HUES6 (cell line): ENCODE data around the gene GCSAM.
A peak's percentile ranks its signal among the peaks of the same experiment; 100 is the strongest.

ENCODE experiments used
- H3K27ac ChIP-seq: 2 replicates; pipeline ENCODE4 v1.7.0; 2013; ENCODE audit warnings: low read depth, mild to moderate bottlenecking, low read length, inconsistent platforms
- H3K27me3 ChIP-seq: 2 replicates; pipeline ENCODE4 v1.6.1; 2013; ENCODE audit warnings: low read length; ENCODE audit not compliant: control insufficient read depth, insufficient read depth
- H3K36me3 ChIP-seq: 2 replicates; pipeline ENCODE4 v1.6.1; 2013; ENCODE audit warnings: low read length; ENCODE audit not compliant: control insufficient read depth, insufficient read depth
- H3K4me1 ChIP-seq: 2 replicates; pipeline ENCODE4 v1.6.1; 2013; ENCODE audit warnings: low read length; ENCODE audit not compliant: control insufficient read depth, insufficient read depth
- H3K4me3 ChIP-seq: 2 replicates; pipeline ENCODE4 v1.5.1; 2013; ENCODE audit warnings: low read depth, low read length
- H3K9ac ChIP-seq: one replicate; pipeline ENCODE4 v1.6.1; 2013; ENCODE audit warnings: mild to moderate bottlenecking, low read length
- H3K9me3 ChIP-seq: 2 replicates; pipeline ENCODE4 v1.6.1; 2013; ENCODE audit warnings: low read depth, low read length; ENCODE audit not compliant: control insufficient read depth, insufficient read depth

The GCSAM gene

DNA sequence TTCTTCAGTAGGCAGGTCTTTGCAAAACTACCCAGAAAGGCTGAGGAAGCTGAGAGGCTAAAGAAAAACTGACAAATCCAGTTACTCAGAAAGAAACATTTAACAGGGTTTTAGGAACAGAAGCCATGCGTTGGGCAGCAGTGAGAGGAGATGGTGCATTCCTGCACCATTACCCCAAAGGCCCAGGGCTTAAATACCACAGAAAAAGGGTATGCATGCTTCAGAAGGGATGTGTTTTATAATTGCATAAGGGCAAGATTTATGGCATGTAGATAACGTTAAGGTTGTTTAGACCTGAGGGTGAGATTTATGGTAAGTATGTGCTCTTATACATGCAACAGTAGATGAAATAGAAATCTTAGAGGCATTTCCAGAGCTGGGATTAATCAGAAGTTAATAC is 36.9 kb downstream of the GCSAM start:
- Histone ChIP-seq H3K4me3 (no peak overlapping the region), H3K27ac (peak overlapping the region; percentile 13; the same call in 1 of the 2 replicates), H3K9me3 (no peaks in the 10 kb centered on the region), H3K9ac (no peak overlapping the region), H3K4me1 (peaks cover 21% of the 10 kb centered on the region), H3K36me3 (0 out of 2 replicates have a peak, but pooled peaks cover 5% of the 10 kb centered on the region), H3K27me3 (no peaks in the 10 kb centered on the region)

GRCh38 chr3:112095731-112096130 is 37.3 kb downstream of the GCSAM start:
- Histone ChIP-seq H3K27me3 (no peaks in the 10 kb centered on the region), H3K27ac (peak overlapping the region; percentile 13; the same call in 1 of the 2 replicates), H3K4me1 (peaks cover 21% of the 10 kb centered on the region), H3K4me3 (no peak overlapping the region), H3K36me3 (0 out of 2 replicates have a peak, but pooled peaks cover 5% of the 10 kb centered on the region), H3K9me3 (no peaks in the 10 kb centered on the region), H3K9ac (no peak overlapping the region)

DNA sequence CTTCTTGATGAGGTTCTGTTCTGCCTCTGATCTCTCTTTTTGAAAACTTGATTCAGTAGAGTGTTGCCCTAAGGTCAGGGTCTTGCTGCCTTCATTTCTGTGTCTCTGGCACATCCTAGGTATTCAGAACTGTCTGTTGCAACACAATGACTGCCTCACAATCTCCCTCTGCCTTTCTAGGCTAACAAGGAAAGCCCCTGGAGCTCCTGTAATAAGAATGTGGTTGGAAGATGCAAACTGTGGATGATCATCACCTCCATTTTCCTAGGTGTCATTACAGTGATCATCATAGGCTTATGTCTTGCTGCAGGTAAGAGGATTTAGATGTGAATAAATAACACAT is 39.9 kb downstream of the GCSAM start:
- peak overlapping the region; percentile 5; the same call in 1 of the 2 replicates for H3K27ac ChIP-seq

DNA sequence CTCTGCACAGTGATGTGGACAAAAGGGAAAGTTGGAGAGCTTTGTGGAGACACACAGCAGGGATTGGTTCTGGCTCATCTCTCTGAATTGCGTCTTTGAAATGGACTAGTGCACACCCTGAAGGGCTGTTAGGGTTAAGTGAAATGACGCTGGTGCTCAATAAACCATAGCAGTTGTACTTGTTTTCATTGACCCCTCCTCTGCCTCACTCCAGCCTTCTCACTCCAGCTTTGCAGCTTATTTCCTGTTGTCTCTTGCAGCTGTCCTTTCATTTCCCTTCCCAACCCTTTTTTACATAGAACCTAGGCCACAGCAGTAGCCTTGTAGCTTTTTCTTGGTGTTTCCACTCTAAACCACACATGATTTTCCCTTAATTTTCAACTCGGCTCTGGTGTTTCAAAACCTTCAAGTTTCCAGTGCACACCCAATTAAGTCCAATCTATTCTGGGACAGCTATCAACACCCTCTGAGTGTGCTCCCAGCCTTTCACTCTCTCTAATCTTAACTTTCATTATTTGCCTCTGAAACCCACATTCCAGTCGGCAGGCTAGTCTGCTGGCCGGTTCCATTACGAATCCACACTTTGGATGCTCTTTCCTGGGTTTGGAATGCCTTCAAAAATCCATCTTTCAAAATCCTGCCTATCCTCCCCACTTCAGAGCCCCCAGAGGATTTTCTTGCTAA is 40.4 kb downstream of the GCSAM start:
- no peak overlapping the region; the same call in 1 of the 2 replicates for H3K4me3 ChIP-seq
- H3K9me3 ChIP-seq, result no peaks in the 10 kb centered on the region
- peak overlapping the region; percentile 8 for H3K9ac ChIP-seq
- peaks cover 32% of the 10 kb centered on the region for H3K4me1 ChIP-seq
- H3K27me3 ChIP-seq, result no peaks in the 10 kb centered on the region
- 0 out of 2 replicates have a peak, but pooled peaks cover 5% of the 10 kb centered on the region for H3K36me3 ChIP-seq
- H3K27ac ChIP-seq, result peak overlapping the region; percentile 5; the same call in 1 of the 2 replicates

More for the DNA sequence above, 39.9 kb downstream of the GCSAM start:
- peak overlapping the region; percentile 8 for H3K9ac ChIP-seq
- H3K27me3 ChIP-seq, result no peaks in the 10 kb centered on the region
- H3K9me3 ChIP-seq, result no peaks in the 10 kb centered on the region
- H3K36me3 ChIP-seq, result 0 out of 2 replicates have a peak, but pooled peaks cover 5% of the 10 kb centered on the region
- H3K4me1 ChIP-seq, result peaks cover 28% of the 10 kb centered on the region
- H3K4me3 ChIP-seq, result no peak overlapping the region

DNA sequence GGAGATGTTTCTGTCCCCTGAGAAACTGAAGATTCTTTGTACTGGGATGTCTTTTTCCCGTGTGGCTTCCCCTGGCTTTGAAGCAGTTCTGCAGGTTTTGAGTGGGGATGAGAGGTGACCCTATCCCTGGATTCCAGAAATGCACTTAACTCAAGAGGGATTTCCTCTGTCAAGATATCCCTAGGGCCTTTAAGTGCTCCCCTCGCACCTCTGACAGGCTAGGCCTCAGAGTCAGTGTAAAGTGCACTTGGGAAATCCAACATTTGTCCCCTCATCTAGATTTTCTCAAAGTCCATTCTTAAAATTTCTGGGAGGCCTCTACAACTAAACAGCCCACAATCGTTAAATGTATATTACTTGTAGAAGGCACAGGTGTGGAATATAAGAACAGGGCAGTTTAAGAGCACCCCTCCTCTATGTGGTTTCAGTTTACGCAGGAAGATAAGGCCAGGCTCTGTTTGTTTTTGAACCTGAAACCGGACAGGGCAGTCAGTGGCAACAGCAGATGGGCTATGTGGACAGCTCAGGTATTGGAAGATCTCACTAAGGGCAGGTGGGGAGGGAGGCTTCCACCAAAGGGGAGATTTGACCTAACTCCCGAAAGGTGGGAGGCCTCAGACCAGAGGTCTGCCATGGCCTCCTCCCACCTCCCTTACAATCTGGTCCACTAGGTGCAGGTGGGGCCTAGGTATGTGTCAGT is 42.0 kb downstream of the GCSAM start:
- Histone ChIP-seq H3K27me3 (no peaks in the 10 kb centered on the region), H3K9ac (no peak overlapping the region), H3K27ac (no peak overlapping the region), H3K36me3 (0 out of 2 replicates have a peak, but pooled peaks cover 5% of the 10 kb centered on the region), H3K4me1 (peaks cover 36% of the 10 kb centered on the region), H3K9me3 (no peaks in the 10 kb centered on the region), H3K4me3 (no peak overlapping the region)

- no peak overlapping the region for H3K4me3 ChIP-seq
- peaks cover 6% of the 10 kb centered on the region for H3K27me3 ChIP-seq
- no peaks in the 10 kb centered on the region for H3K9me3 ChIP-seq
- H3K27ac ChIP-seq, result no peak overlapping the region
- H3K4me1 ChIP-seq, result peaks cover 41% of the 10 kb centered on the region
- H3K36me3 ChIP-seq, result 0 out of 2 replicates have a peak, but pooled peaks cover 5% of the 10 kb centered on the region
- H3K9ac ChIP-seq, result no peak overlapping the region
Measured at GRCh38 chr3:112089956-112090886, 42.8 kb downstream of the GCSAM start.

DNA sequence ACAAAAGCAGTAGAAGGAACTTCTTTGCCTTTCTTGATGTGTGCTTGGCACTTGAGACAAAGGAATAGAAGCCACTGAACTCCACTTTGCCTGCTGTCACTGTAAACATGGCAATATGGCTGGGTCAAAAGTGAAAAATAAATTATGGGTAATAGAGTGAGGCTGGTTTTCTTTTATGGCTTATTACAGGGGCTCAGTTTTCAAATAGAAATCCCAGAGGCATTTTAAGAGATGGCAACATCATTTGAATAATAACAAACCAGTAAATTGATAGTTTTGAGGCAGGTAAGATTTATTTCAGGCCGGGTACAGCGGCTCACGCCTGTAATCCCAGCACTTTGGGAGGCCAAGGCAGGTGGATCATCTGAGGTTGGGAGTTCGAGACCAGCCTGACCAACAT is 44.1 kb downstream of the GCSAM start:
- no peaks in the 10 kb centered on the region for H3K36me3 ChIP-seq
- no peak overlapping the region for H3K27ac ChIP-seq
- no peak overlapping the region for H3K9ac ChIP-seq
- no peaks in the 10 kb centered on the region for H3K9me3 ChIP-seq
- H3K4me1 ChIP-seq, result peaks cover 47% of the 10 kb centered on the region
- H3K4me3 ChIP-seq, result no peak overlapping the region; the same call in 1 of the 2 replicates
- H3K27me3 ChIP-seq, result peaks cover 15% of the 10 kb centered on the region

- Histone ChIP-seq H3K27me3 (peaks cover 15% of the 10 kb centered on the region), H3K9me3 (no peaks in the 10 kb centered on the region), H3K9ac (no peak overlapping the region), H3K36me3 (no peaks in the 10 kb centered on the region), H3K4me1 (peaks cover 39% of the 10 kb centered on the region), H3K27ac (no peak overlapping the region), H3K4me3 (peak overlapping the region; percentile 86)
Measured at GRCh38 chr3:112087746-112088145, 45.3 kb downstream of the GCSAM start.

GRCh38 chr3:112086875-112087524 is 46.0 kb downstream of the GCSAM start:
- H3K9me3 ChIP-seq, result no peaks in the 10 kb centered on the region
- peak overlapping the region; percentile 85 for H3K9ac ChIP-seq
- H3K4me3 ChIP-seq, result peak overlapping the region; percentile 86
- H3K36me3 ChIP-seq, result no peaks in the 10 kb centered on the region
- H3K27ac ChIP-seq, result peak overlapping the region; percentile 6; the same call in 1 of the 2 replicates
- H3K4me1 ChIP-seq, result peaks cover 32% of the 10 kb centered on the region
- peaks cover 15% of the 10 kb centered on the region for H3K27me3 ChIP-seq
